AG09309 (cell line): ENCODE measurements around the gene CMTM1.
"Not testable (repeated sequence)": the region's sequence is repeated elsewhere in the genome, so short reads cannot be mapped to it uniquely, and the experiment has no call there.

ENCODE experiments used
- DNase-seq: peaks from one replicate; pipeline ENCODE4 v3.0.0-alpha.2; 2010; ENCODE audit warnings: low read depth
- H3K4me3 ChIP-seq: 2 replicates; pipeline ENCODE4 v1.5.1; 2011; ENCODE audit warnings: mild to moderate bottlenecking, low read depth, low read length, moderate library complexity; ENCODE audit not compliant: control insufficient read depth
- TF ChIP-seq, protein P1 (sequence below): IDR thresholded peaks from 2 replicates; pipeline ENCODE4 v1.5.1; 2011; ENCODE audit warnings: mild to moderate bottlenecking, low read depth, low read length, inconsistent platforms; ENCODE audit not compliant: insufficient read depth, control insufficient read depth; ENCODE audit errors: missing control alignments

The CMTM1 gene

DNA sequence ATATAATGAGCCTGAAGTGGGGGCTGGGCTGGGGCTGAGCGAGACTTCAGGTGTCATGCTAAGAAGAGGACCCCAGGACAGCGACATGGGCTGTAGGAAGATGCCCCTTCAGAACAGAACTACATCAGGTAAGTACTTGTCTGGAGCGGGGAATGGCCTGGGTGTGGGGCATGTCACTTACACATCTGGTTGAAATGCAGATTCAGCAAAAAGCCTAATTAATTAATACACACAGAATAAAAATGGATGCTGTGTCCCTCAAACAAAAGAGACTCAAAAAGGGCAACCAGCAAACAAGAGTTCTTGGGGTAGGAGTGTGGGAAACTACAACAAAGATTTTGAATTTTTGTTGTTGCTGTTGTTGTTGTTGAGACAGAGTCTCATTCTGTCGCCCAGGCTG is 24.8 kb downstream of the CMTM1 start:
- H3K4me3 ChIP-seq = no peak overlapping the region
- no peak for DNase-seq
- TF ChIP-seq, protein P1, sequence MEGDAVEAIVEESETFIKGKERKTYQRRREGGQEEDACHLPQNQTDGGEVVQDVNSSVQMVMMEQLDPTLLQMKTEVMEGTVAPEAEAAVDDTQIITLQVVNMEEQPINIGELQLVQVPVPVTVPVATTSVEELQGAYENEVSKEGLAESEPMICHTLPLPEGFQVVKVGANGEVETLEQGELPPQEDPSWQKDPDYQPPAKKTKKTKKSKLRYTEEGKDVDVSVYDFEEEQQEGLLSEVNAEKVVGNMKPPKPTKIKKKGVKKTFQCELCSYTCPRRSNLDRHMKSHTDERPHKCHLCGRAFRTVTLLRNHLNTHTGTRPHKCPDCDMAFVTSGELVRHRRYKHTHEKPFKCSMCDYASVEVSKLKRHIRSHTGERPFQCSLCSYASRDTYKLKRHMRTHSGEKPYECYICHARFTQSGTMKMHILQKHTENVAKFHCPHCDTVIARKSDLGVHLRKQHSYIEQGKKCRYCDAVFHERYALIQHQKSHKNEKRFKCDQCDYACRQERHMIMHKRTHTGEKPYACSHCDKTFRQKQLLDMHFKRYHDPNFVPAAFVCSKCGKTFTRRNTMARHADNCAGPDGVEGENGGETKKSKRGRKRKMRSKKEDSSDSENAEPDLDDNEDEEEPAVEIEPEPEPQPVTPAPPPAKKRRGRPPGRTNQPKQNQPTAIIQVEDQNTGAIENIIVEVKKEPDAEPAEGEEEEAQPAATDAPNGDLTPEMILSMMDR = no peak

DNA sequence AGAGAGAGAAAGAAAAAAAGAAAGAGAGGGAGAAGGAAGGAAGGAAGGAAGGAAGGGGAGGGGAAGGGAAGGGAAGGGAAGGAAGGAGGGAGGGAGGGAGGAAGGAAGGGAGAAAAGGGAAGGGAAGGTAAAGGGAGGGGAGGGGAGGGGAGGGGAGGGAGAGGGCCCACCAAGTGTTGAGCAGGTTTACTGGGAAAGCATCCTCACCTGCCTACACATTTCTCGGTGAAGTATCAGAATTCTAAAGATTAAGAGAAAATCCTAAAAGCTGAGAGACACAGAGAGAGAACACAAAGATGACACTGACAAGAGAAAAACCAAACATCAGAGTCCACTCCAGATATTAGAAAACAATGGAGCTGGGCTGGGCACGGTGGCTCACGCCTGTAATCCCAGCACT is 26.0 kb downstream of the CMTM1 start:
- H3K4me3 ChIP-seq = no peak overlapping the region
- TF ChIP-seq, protein P1 = no peak
- no peak for DNase-seq

DNA sequence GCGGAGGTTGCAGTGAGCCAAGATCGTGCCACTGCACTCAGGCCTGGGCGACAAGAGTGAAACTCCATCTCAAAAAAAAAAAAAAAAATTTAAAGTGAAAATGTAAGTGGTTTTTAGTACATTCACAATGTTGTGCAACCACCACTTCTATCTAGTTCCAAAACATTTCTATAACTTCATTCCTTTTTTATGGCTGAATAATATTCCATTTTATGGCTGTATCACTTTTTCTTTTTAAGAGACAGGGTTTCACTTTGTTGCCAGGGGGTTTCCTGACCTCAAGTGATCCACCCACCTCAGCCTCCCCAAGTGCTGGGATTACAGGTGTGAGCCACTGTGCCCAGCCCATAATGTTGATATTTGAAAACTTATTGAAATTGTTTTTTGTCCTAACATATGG is 26.6 kb downstream of the CMTM1 start:
- TF ChIP-seq, protein P1 = no peak
- H3K4me3 ChIP-seq = no peak overlapping the region
- no peak for DNase-seq

DNA sequence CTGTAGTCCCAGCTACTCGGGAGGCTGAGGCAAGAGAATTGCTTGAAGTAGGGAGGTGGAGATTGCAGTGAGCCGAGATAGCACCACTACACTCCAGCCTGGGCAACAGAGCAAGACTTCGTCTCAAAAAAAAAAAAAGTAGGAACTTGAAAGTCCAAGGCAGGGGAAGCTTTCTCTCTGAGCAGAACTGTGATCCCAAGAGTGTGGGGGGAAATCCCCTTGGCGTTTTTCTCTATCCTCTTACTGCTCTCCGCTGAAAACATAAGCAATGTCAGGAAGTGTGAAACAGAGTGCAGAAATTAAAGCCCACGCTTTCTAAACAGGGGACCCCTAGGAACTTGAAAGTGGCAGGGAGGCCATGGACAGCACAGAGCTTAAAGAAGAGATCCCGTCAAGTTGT is 28.5 kb downstream of the CMTM1 start:
- no peak overlapping the region for H3K4me3 ChIP-seq
- TF ChIP-seq, protein P1 = no peak
- no peak for DNase-seq

DNA sequence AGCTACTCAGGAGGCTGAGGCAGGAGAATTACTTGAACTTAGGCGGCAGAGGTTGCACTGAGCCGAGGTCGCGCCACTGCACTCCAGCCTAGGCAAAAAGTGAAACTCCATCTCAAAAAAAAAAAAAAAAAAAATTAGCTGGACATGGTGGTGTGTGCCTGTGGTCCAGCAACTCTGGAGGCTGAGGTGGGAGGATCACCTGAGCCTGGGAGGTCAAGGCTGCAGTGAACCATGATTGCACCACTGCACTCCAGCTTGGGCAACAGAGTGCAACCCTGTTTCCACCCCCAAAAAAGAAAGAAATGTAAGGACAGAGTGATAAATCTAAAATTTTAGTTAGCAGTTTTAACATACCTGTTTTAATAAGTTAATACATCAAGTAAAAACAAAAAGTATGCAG is 30.3 kb downstream of the CMTM1 start:
- not testable (repeated sequence) for DNase-seq, H3K4me3 ChIP-seq

DNA sequence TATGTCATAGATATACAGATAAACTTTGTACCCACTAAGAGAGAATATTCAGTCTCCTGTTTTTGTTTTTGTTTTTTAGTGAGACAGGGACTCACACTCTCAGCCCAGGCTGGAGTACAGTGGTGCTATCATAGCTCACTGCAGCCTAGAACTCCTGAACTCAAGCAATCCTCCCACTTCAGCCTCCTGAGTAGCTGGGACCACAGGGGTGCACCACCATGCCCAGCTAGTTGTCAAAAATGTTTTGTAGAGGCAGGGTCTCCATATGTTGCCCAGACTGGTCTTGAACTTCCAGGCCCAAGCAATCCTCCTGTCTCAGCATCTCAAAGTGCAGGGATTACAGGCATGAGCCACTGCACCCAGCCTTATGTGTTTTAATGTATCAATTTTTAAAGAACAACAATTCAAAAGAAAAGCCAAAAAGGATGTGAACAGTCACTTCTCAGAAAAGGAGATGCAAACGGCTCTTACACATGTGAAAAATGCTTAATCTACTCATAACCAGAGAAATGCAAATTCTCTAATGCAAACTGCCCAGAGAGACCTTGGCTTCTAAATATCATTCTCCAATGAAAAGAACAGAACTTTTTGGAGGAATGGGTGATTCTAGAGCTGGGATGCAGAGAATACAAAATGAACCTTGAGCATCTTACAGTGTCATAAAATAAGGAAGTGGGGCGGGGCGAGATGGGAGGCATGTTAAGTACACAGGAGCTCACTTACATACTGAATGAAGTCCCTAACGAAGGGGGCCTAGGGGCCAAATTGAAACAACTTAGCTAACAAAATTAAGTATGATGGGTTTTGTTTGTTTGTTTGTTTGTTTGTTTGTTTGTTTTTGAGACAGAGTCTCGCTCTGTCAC is 31.0 kb downstream of the CMTM1 start:
- TF ChIP-seq, protein P1 = no peak
- DNase-seq = no peak
- H3K4me3 ChIP-seq = no peak overlapping the region

DNA sequence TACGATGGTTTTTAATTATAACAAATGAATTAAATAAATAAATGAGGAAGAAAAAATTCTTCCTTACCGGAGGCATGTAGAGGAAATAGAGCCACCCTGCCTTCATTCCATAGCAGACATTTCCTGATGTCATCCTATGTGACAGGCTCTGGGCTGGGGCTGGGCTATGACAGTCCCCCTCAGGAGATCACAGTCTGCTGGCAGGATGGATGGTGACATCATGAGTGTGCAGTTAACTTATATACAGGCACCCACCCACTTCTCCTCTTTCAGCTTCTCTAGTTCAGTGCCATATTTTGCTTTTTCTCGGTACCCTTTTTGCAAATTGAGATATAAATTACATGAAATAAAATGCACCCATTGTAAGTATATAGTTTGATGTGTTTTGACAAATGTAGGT is 31.9 kb downstream of the CMTM1 start:
- no peak overlapping the region for H3K4me3 ChIP-seq
- TF ChIP-seq, protein P1 = no peak
- DNase-seq = no peak
